Esophagus squamous epithelium (tissue), 5 donors: Measurements from ENCODE around the gene SLC13A1. TPM values are rescaled to one million over a fixed set of nuclear protein-coding genes. Genes with fewer than 3 reads are reported as not detected.

Experiments used
- DNase-seq: peaks from one replicate; lab custom pipeline; 2025; lab: John Stamatoyannopoulos, UW
- H3K27ac ChIP-seq, 4 donors: fragments of 200-600 bp; sonication (generic); one replicate each; pipeline ENCODE4 v1.5.1; 2016 to 2019; ENCODE audit warnings: mild to moderate bottlenecking in 1 of 4
- H3K27me3 ChIP-seq, 4 donors: fragments of 200-600 bp; sonication (generic); 1 replicate in 3 of 4; 2 replicates in 1 of 4; pipeline versions ENCODE4 v1.5.1 to v1.6.0; 2017 to 2021; ENCODE audit warnings: antibody characterized with exemption in 1 of 4
- H3K36me3 ChIP-seq, 3 donors: fragments of 200-600 bp; sonication (generic); one replicate each; pipeline ENCODE4 v1.5.1; 2016 to 2019
- H3K4me1 ChIP-seq, 3 donors: fragments of 200-600 bp; sonication (generic); one replicate each; pipeline ENCODE4 v1.5.1; 2017 to 2019
- H3K4me3 ChIP-seq, 4 donors: fragments of 200-600 bp; sonication (generic); 1 replicate in 3 of 4; 2 replicates in 1 of 4; pipeline ENCODE4 v1.5.1; 2016 to 2019; ENCODE audit warnings: mild to moderate bottlenecking in 2 of 4, moderate library complexity in 1 of 4
- H3K9me3 ChIP-seq, 3 donors: fragments of 200-600 bp; sonication (generic); one replicate each; pipeline ENCODE4 v1.5.1; 2016 to 2019
- POLR2A ChIP-seq, 4 donors: fragments of 450-650 bp; IDR thresholded peaks; one replicate each; pipeline ENCODE4 v1.6.1; 2017; ENCODE audit warnings: antibody characterized with exemption in 4 of 4, mild to moderate bottlenecking in 4 of 4, moderate library complexity in 3 of 4
- WGBS, 2 donors: methylation state at CpG; one replicate each; pipeline ENCODE4 v1.1.5; 2018; 5-methylcytosine and 5-hydroxymethylcytosine counted together
- intact Hi-C: fragments of 100-400 bp; cut with DNase I; formaldehyde crosslinking; loops from one replicate; pipeline ENCODE4 v1.15.0; 2022
- total RNA-seq, 4 donors: library from RNA; depleted of rRNA; stranded (reverse); fragments of >200 nt; gene quantifications; one replicate each; pipeline ENCODE4 v1.1.0, GENCODE V29; 2016
- TF ChIP-seq, protein P1 (sequence below), 6 experiments: fragments of 450-650 bp in 4 of 6; fragments of 200-600 bp in 2 of 6; sonication (generic) in 2 of 6; IDR thresholded peaks; one replicate each; pipeline ENCODE4 v1.5.1; 2016 to 2019; ENCODE audit warnings: antibody characterized with exemption in 6 of 6, mild to moderate bottlenecking in 4 of 6, moderate library complexity in 4 of 6
- donor health status: DM: yes; HTN: yes; CAD: no.

The SLC13A1 gene
- total RNA-seq, 4 donors from 2014 or later: not detected

DNA sequence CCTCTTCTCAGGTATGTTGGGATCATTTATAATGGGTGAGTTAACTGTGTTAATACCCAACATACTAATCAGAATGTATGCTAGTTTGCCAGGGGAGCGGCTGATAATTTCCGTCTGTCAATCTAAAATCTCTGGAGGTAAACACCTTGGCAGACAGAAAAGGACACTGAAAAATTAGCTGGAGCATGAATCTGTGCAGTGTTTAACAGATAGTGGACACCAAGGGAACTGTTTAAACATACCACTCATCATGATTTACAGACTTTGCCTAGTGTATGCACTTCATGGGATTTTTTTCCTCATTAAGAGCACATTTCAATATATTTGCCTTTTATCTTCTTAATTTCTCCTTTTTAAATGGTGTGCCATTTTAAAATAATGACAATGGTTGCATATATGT, 68.2 kb downstream of the SLC13A1 start:
- intact Hi-C loops: no loop called here
- Histone ChIP-seq H3K4me3 (no peak overlapping the region), H3K4me1 (no peaks in the 10 kb centered on the region), H3K27ac (no peak overlapping the region), H3K36me3 (no peaks in the 10 kb centered on the region), H3K9me3 (no peaks in the 10 kb centered on the region), H3K27me3 (no peaks in the 10 kb centered on the region)
- 24 to 32% methylated on average over 2 of the region's 2 CpGs for WGBS, 2 donors
- TF ChIP-seq, protein P1, sequence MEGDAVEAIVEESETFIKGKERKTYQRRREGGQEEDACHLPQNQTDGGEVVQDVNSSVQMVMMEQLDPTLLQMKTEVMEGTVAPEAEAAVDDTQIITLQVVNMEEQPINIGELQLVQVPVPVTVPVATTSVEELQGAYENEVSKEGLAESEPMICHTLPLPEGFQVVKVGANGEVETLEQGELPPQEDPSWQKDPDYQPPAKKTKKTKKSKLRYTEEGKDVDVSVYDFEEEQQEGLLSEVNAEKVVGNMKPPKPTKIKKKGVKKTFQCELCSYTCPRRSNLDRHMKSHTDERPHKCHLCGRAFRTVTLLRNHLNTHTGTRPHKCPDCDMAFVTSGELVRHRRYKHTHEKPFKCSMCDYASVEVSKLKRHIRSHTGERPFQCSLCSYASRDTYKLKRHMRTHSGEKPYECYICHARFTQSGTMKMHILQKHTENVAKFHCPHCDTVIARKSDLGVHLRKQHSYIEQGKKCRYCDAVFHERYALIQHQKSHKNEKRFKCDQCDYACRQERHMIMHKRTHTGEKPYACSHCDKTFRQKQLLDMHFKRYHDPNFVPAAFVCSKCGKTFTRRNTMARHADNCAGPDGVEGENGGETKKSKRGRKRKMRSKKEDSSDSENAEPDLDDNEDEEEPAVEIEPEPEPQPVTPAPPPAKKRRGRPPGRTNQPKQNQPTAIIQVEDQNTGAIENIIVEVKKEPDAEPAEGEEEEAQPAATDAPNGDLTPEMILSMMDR (IDR thresholded peaks at IDR 0.05): no peak
- TF ChIP-seq POLR2A (IDR thresholded peaks at IDR 0.05): no peak
- no peak for DNase-seq

DNA sequence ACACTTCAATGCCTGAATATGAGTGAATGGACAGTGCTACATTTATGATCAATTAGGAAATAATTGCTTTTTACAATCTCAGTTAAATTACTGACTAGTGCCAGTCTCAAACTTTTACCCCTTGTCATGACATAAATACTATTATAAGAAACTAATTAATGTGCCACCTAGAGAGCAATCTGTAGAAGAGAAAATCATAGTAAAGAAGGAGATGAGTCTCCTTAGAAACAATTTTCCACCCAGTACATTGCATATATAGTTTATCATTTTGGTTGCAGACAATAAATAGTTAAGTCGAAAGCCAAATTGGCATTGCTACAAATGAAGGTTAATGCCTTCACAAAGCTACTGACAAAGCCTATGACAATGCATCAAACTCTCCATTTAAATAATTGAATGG, 68.6 kb downstream of the SLC13A1 start:
- Histone ChIP-seq H3K4me3 (no peak overlapping the region), H3K27ac (no peak overlapping the region), H3K27me3 (no peaks in the 10 kb centered on the region), H3K9me3 (no peaks in the 10 kb centered on the region), H3K36me3 (no peaks in the 10 kb centered on the region), H3K4me1 (no peaks in the 10 kb centered on the region)
- intact Hi-C loops: no loop called here
- TF ChIP-seq, protein P1 (IDR thresholded peaks at IDR 0.05): no peak
- TF ChIP-seq POLR2A (IDR thresholded peaks at IDR 0.05): no peak
- DNase-seq: no peak
- 41 to 62% methylated on average over 1 of the region's 1 CpG for WGBS, 2 donors

DNA sequence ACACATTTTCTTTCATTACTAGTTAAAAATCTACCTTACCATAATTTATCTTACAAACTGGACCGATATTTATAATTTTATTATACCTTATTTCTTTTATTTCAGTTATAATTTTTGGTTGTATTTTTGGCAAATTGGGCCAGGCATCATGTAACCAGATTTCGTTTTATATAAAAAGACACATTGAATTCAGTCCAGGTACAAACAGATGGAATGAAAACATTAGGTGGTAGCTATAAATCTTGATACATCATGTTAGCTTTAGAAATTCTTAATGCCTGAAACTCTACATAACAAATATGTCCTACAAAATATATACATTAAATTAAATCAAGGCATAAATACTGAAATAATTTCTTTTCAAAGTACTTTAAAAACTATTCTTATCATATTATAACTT, 73.1 kb downstream of the SLC13A1 start:
- DNase-seq: no peak
- intact Hi-C loops: no loop called here
- WGBS, 2 donors: 53 to 59% methylated on average over 2 of the region's 2 CpGs
- Histone ChIP-seq H3K27me3 (no peaks in the 10 kb centered on the region), H3K36me3 (no peaks in the 10 kb centered on the region), H3K4me3 (no peak overlapping the region), H3K27ac (no peak overlapping the region), H3K9me3 (no peaks in the 10 kb centered on the region), H3K4me1 (no peaks in the 10 kb centered on the region)
- TF ChIP-seq, protein P1 (IDR thresholded peaks at IDR 0.05): no peak
- no peak for TF ChIP-seq POLR2A (IDR thresholded peaks at IDR 0.05)

DNA sequence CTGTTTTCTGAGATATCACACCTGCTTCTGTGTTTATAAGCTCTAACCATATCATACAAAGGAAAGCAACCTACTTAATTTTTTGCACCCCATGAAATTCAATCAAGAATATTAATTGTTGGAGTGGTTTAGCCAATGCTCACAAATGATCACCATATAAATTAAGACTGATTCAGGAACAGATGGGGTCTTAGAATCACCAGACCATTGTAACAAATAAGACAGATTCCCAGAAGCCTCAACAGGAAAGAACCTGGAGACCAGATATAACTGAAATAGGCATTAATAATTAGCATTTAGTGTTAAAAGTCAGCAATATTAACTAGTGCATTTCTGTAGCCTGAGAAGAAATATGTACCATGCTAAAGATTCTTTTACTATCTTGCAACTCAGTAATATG, 73.6 kb downstream of the SLC13A1 start:
- intact Hi-C loops: no loop called here
- no peak overlapping the region for H3K4me3 ChIP-seq
- TF ChIP-seq POLR2A (IDR thresholded peaks at IDR 0.05): no peak
- TF ChIP-seq, protein P1 (IDR thresholded peaks at IDR 0.05): no peak

DNA sequence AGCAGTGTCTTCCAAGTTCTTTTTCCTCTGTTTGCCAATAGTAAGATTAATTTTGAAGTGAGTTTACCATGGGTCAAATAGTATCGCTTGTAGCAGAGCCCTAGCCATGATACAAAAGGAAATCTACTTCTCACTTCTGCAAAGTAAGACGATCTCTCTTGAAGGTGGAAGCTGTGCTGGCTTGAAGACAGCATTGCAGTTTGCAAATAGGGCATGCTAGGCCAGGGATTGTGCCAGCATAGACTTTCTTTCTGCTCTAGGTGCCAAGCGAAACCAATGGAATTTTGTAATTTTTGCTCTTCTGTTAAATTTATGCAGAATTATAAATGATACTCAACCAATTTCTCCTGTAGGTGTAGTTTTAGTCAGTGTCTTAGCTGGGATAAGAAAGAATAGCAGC, 74.5 kb downstream of the SLC13A1 start:
- no peak for DNase-seq
- Histone ChIP-seq H3K27me3 (no peaks in the 10 kb centered on the region), H3K4me1 (no peaks in the 10 kb centered on the region), H3K27ac (no peak overlapping the region), H3K4me3 (no peak overlapping the region), H3K36me3 (no peaks in the 10 kb centered on the region), H3K9me3 (no peaks in the 10 kb centered on the region)
- intact Hi-C loops: no loop called here
- TF ChIP-seq POLR2A (IDR thresholded peaks at IDR 0.05): no peak
- TF ChIP-seq, protein P1 (IDR thresholded peaks at IDR 0.05): no peak
- WGBS, 2 donors: 50 to 56% methylated on average over 3 of the region's 3 CpGs

More for the DNA sequence above, 73.6 kb downstream of the SLC13A1 start:
- no peaks in the 10 kb centered on the region for H3K36me3 ChIP-seq
- H3K27ac ChIP-seq: no peak overlapping the region
- no peaks in the 10 kb centered on the region for H3K4me1 ChIP-seq
- H3K9me3 ChIP-seq: no peaks in the 10 kb centered on the region
- no peaks in the 10 kb centered on the region for H3K27me3 ChIP-seq
- no peak for DNase-seq
